ENCODE results near the gene FCSK. TPM values are rescaled to one million over a fixed set of nuclear protein-coding genes. Genes with fewer than 3 reads are reported as not detected.

FCSK gene
- total and polyA plus RNA-seq, 2 of the 13 experiments (the other 11 are each of a cell fraction or from before 2014, with no cell fraction given): 9.1 to 19.2 TPM

GRCh38 chr16:70523743-70524398 is 69.5 kb downstream of the FCSK start, which contains the start of gene SF3B3 (continued):
- 0 out of 2 replicates have a peak, but pooled peaks have one; percentile 20 for TF ChIP-seq ZXDC (CRISPR knock-in tag; IDR thresholded peaks at IDR 0.05)
- TF ChIP-seq ZNF549 (CRISPR knock-in tag; IDR thresholded peaks at IDR 0.05): no peak
- TF ChIP-seq KIAA2018 (CRISPR knock-in tag; IDR thresholded peaks at IDR 0.05; ENCODE audit: borderline replicate concordance): no peak
- TF ChIP-seq ZNF451 (CRISPR knock-in tag; IDR thresholded peaks at IDR 0.05): no peak
- TF ChIP-seq ZMYM3 (CRISPR knock-in tag; IDR thresholded peaks at IDR 0.05): no peak
- peak; percentile 75; the same call in 1 of the 2 replicates for TF ChIP-seq RNF219 (CRISPR knock-in tag; IDR thresholded peaks at IDR 0.05)
- no peak for TF ChIP-seq AGO2 (optimal IDR thresholded peaks at IDR 0.05; ENCODE audit: low read depth, low read length)
- TF ChIP-seq MAF1 (CRISPR knock-in tag; IDR thresholded peaks at IDR 0.05; ENCODE audit: borderline replicate concordance): no peak
- TF ChIP-seq NFIC (IDR thresholded peaks at IDR 0.05; ENCODE audit: low read length): peak; percentile 69
- TF ChIP-seq MLLT10 (CRISPR knock-in tag; IDR thresholded peaks at IDR 0.05): no peak
- peak; percentile 63; the same call in 1 of the 2 replicates for TF ChIP-seq ZNF317 (CRISPR knock-in tag; IDR thresholded peaks at IDR 0.05)
- peak; percentile 42; the same call in 1 of the 2 replicates for TF ChIP-seq ZNF547 (CRISPR knock-in tag; IDR thresholded peaks at IDR 0.05)
- TF ChIP-seq MEIS2 (CRISPR knock-in tag; IDR thresholded peaks at IDR 0.05): no peak
- TF ChIP-seq FOXP4 (CRISPR knock-in tag; IDR thresholded peaks at IDR 0.05): no peak

Data from HepG2 (cell line).